RWPE2 (cell line): ENCODE results near the gene PXT1.

Experiments used
- ATAC-seq: fragments of 200-7000 bp; cut with Tn5 transposase; 3 replicates; pipeline ENCODE4 v1.9.1; 2021; ENCODE audit warnings: low read depth
- DNase-seq: peaks from one replicate; pipeline ENCODE4 v3.0.0-alpha.2; 2020; ENCODE audit warnings: low spot score
- H3K27ac ChIP-seq: fragments of 450-650 bp; 2 replicates; pipeline ENCODE4 v1.5.1; 2017; ENCODE audit warnings: mild to moderate bottlenecking; ENCODE audit not compliant: poor library complexity, severe bottlenecking
- H3K27me3 ChIP-seq: fragments of 250-450 bp; sonication (Bioruptor Pico); 2 replicates; pipeline ENCODE4 v1.5.1; 2021; ENCODE audit warnings: mild to moderate bottlenecking, moderate library complexity; ENCODE audit not compliant: insufficient read depth, poor library complexity, severe bottlenecking
- H3K36me3 ChIP-seq: fragments of 250-450 bp; sonication (Bioruptor Pico); 2 replicates; pipeline ENCODE4 v1.5.1; 2020; ENCODE audit warnings: low read depth, mild to moderate bottlenecking, moderate library complexity
- H3K4me1 ChIP-seq: fragments of 250-450 bp; sonication (Bioruptor Pico); 2 replicates; pipeline ENCODE4 v1.5.1; 2021; ENCODE audit warnings: mild to moderate bottlenecking, moderate library complexity; ENCODE audit not compliant: insufficient read depth, poor library complexity, severe bottlenecking
- H3K4me3 ChIP-seq: fragments of 250-450 bp; sonication (Bioruptor Pico); 2 replicates; pipeline ENCODE4 v1.5.1; 2021; ENCODE audit warnings: mild to moderate bottlenecking, moderate library complexity; ENCODE audit not compliant: severe bottlenecking
- H3K9me3 ChIP-seq: fragments of 250-450 bp; sonication (Bioruptor Pico); 2 replicates; pipeline ENCODE4 v1.5.1; 2021; ENCODE audit warnings: mild to moderate bottlenecking, moderate library complexity; ENCODE audit not compliant: severe bottlenecking
- CTCF ChIP-seq: fragments of 450-650 bp; IDR thresholded peaks from one replicate; pipeline ENCODE4 v1.5.1; 2017; ENCODE audit warnings: mild to moderate bottlenecking, moderate library complexity; ENCODE audit not compliant: poor library complexity, severe bottlenecking

Gene PXT1

GRCh38 chr6:36441307-36441894, 1.3 kb downstream of the PXT1 start:
- ATAC-seq (peak; percentile 85), DNase-seq (peak; percentile 91)
- TF ChIP-seq CTCF: no peak
- Histone ChIP-seq H3K4me1 (peaks cover 24% of the 10 kb centered on the region), H3K27ac (peak overlapping the region; percentile 78), H3K4me3 (no peak overlapping the region), H3K36me3 (peaks cover under 1% of the 10 kb centered on the region; the same call in 1 of the 2 replicates), H3K9me3 (no peaks in the 10 kb centered on the region), H3K27me3 (no peaks in the 10 kb centered on the region)

DNA sequence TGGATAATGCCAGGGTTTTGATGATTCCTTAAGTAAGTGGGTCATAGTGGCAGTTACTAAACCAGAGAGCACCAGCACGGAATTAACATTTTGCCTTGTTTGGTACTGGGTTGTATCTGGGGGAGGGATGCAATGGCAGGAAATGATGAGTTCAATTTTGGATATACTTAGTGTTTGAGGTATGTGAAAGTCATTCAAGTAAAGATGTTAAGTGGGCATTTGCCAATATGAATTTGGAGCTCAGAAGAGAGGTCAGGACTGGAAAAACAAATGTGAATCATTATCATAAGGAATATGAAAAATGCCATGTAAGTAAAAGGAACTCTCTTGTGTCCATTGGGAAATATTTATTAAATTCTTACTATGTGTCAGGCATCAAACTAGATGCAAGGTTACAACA, 6.2 kb downstream of the PXT1 start:
- DNase-seq: no peak
- no peaks in the 10 kb centered on the region for H3K36me3 ChIP-seq
- no peaks in the 10 kb centered on the region for H3K27me3 ChIP-seq
- no peak overlapping the region for H3K4me3 ChIP-seq
- no peak for ATAC-seq
- peaks cover 20% of the 10 kb centered on the region for H3K4me1 ChIP-seq
- no peak overlapping the region for H3K27ac ChIP-seq
- TF ChIP-seq CTCF: no peak
- H3K9me3 ChIP-seq: no peaks in the 10 kb centered on the region

DNA sequence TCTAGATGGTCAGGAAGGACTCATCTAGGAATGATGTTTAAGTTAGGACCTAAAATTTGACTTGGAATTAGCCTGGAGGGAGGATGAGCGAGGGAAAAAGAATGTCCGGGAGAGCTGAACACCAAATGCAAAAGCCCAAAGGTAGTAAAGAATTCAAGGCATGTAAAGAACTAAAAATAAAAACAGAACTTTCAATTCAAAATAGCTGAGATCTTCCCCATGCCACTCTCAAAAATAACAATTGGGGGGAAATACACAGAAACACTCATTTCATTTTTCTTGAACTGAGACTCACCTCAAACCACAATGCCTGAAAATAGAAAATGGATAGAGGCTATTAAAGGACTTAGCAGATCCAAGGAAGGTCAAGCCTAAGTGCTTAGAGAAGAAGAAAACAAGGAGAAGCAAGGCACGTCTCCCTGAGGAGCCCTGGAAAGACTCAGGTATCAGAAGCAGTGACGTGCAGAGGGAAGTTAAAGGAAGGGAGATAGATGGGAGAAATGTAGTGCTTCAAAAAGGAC, 10.4 kb downstream of the PXT1 start:
- peaks cover 14% of the 10 kb centered on the region for H3K4me1 ChIP-seq
- peak overlapping the region; percentile 62 for H3K27ac ChIP-seq
- H3K27me3 ChIP-seq: no peaks in the 10 kb centered on the region
- DNase-seq: no peak
- peak; percentile 87 for ATAC-seq
- no peak overlapping the region for H3K4me3 ChIP-seq
- no peak for TF ChIP-seq CTCF
- H3K9me3 ChIP-seq: no peaks in the 10 kb centered on the region
- H3K36me3 ChIP-seq: no peaks in the 10 kb centered on the region

DNA sequence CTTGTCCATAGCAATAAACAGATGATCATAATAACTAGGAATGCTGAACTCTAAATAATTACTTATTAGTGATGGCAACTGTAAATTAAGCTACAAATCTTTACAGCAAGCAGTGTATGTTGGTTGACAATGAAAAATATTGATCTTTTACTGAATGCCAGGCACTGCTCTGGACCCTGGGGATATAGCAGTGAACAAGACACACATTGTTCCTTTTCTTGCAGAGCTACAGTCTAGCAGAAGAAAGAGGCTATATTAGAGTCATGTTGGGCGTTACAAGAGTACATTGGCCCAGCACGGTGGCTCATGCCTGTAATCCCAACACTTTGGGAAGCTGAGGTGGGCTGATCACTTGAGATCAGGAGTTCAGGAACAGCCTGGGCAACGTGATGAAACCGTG, 11.5 kb downstream of the PXT1 start:
- no peak for DNase-seq
- Histone ChIP-seq H3K4me3 (no peak overlapping the region), H3K36me3 (no peaks in the 10 kb centered on the region), H3K9me3 (no peaks in the 10 kb centered on the region), H3K27me3 (no peaks in the 10 kb centered on the region), H3K4me1 (peaks cover 14% of the 10 kb centered on the region), H3K27ac (peak overlapping the region; percentile 62)
- no peak for TF ChIP-seq CTCF
- no peak for ATAC-seq

- no peaks in the 10 kb centered on the region for H3K27me3 ChIP-seq
- H3K27ac ChIP-seq: no peak overlapping the region
- no peak overlapping the region for H3K4me3 ChIP-seq
- TF ChIP-seq CTCF: no peak
- H3K36me3 ChIP-seq: no peaks in the 10 kb centered on the region
- H3K4me1 ChIP-seq: peaks cover 19% of the 10 kb centered on the region
- DNase-seq (no peak), ATAC-seq (no peak)
- no peaks in the 10 kb centered on the region for H3K9me3 ChIP-seq
Observed at GRCh38 chr6:36430351-36430750, 12.3 kb downstream of the PXT1 start.
